Breast epithelium (tissue), 4 donors: ENCODE measurements around the gene RIPOR2. TPM values are rescaled to one million over a fixed set of nuclear protein-coding genes. Genes with fewer than 3 reads are reported as not detected.

Source experiments
- DNase-seq, 2 donors: peaks; one replicate each; pipeline ENCODE4 v3.0.0-alpha.2; 2019; ENCODE audit warnings: low spot score in 2 of 2
- H3K27ac ChIP-seq, 2 donors: fragments of 200-600 bp; sonication (generic) in 1 of 2; one replicate each; pipeline ENCODE4 v1.5.1; 2016 to 2019; ENCODE audit warnings: mild to moderate bottlenecking in 1 of 2
- H3K27me3 ChIP-seq, 2 donors: fragments of 200-600 bp; sonication (generic) in 1 of 2; one replicate each; pipeline versions ENCODE4 v1.5.1 to v1.6.0; 2017 to 2019; ENCODE audit warnings: control low read depth in 1 of 2, mild to moderate bottlenecking in 1 of 2
- H3K36me3 ChIP-seq: fragments of 200-600 bp; one replicate; pipeline ENCODE4 v1.5.1; 2019
- H3K4me1 ChIP-seq, 2 donors: fragments of 200-600 bp; sonication (generic); one replicate each; pipeline ENCODE4 v1.5.1; 2016 to 2019; ENCODE audit warnings: control low read depth in 1 of 2
- H3K4me3 ChIP-seq, 3 donors: fragments of 200-600 bp; sonication (generic); 1 replicate in 2 of 3; 2 replicates in 1 of 3; pipeline ENCODE4 v1.5.1; 2016 to 2019; ENCODE audit warnings: mild to moderate bottlenecking in 3 of 3, moderate library complexity in 2 of 3
- H3K9me3 ChIP-seq, 2 donors: fragments of 200-600 bp; sonication (generic) in 1 of 2; one replicate each; pipeline ENCODE4 v1.5.1; 2016 to 2019; ENCODE audit warnings: control low read depth in 1 of 2
- CTCF ChIP-seq, 3 donors: fragments of 450-650 bp; IDR thresholded peaks; one replicate each; pipeline ENCODE4 v1.5.1; 2016 to 2017; ENCODE audit warnings: antibody characterized with exemption in 3 of 3, mild to moderate bottlenecking in 3 of 3, moderate library complexity in 3 of 3
- POLR2A ChIP-seq: fragments of 450-650 bp; IDR thresholded peaks from one replicate; pipeline ENCODE4 v1.6.1; 2016; ENCODE audit warnings: antibody characterized with exemption, mild to moderate bottlenecking, moderate library complexity
- POLR2AphosphoS5 ChIP-seq, 3 donors: sonication (generic); formaldehyde crosslinking; IDR thresholded peaks; one replicate each; pipeline ENCODE4 v1.6.1; 2017; ENCODE audit warnings: antibody characterized with exemption in 3 of 3
- intact Hi-C: fragments of 100-400 bp; cut with DNase I; formaldehyde crosslinking; loops from one replicate; pipeline ENCODE4 v1.15.1; 2023; ENCODE audit warnings: low total_unique reads
- total RNA-seq, 3 donors: library from RNA; depleted of rRNA; stranded (reverse); fragments of >200 nt; gene quantifications; one replicate each; pipeline ENCODE4 v1.1.0, GENCODE V29; 2016

Gene RIPOR2
- total RNA-seq, 3 donors from 2014 or later = 13.8 to 70.5 (median 29.2) TPM

- Histone ChIP-seq H3K27ac (no peak within 1 kb of the TSS), H3K27me3 (no peaks in the 10 kb centered on the region), H3K9me3 (no peaks in the 10 kb centered on the region), H3K4me1 (no peaks in the 10 kb centered on the region), H3K4me3 (no peak within 1 kb of the TSS), H3K36me3 (no peaks in the 10 kb centered on the region)
- no peak for DNase-seq
- TF ChIP-seq POLR2AphosphoS5 (IDR thresholded peaks at IDR 0.05) (no peak), POLR2A (no peak)
- intact Hi-C loops = no loop called here
Observed at GRCh38 chr6:24798740-24799540, 136.8 kb downstream of the RIPOR2 start, which contains the start of gene ARMH2. ARMH2 (minus strand) TSS chr6:24798917; CDS start chr6:24798857, 60 bp downstream.

- intact Hi-C loops = no loop called here
- Histone ChIP-seq H3K4me3 (no peak overlapping the region), H3K9me3 (no peaks in the 10 kb centered on the region)
Observed at GRCh38 chr6:24797596-24798216, 138.1 kb downstream of the RIPOR2 start.

GRCh38 chr6:24796616-24797290 is 139.0 kb downstream of the RIPOR2 start:
- Histone ChIP-seq H3K27ac (no peak overlapping the region), H3K4me1 (no peaks in the 10 kb centered on the region), H3K27me3 (no peaks in the 10 kb centered on the region), H3K4me3 (no peak overlapping the region), H3K9me3 (no peaks in the 10 kb centered on the region), H3K36me3 (no peaks in the 10 kb centered on the region)
- no peak for DNase-seq
- intact Hi-C loops = no loop called here
- TF ChIP-seq POLR2AphosphoS5 (IDR thresholded peaks at IDR 0.05) (no peak), POLR2A (no peak), CTCF (IDR thresholded peaks at IDR 0.05) (no peak)

More at GRCh38 chr6:24797596-24798216, 138.1 kb downstream of the RIPOR2 start:
- Histone ChIP-seq H3K4me1 (no peaks in the 10 kb centered on the region), H3K27me3 (no peaks in the 10 kb centered on the region), H3K27ac (no peak overlapping the region), H3K36me3 (no peaks in the 10 kb centered on the region)
- TF ChIP-seq CTCF (IDR thresholded peaks at IDR 0.05) (no peak), POLR2A (no peak), POLR2AphosphoS5 (IDR thresholded peaks at IDR 0.05) (no peak)
- DNase-seq = no peak

- H3K36me3 ChIP-seq = no peaks in the 10 kb centered on the region
- DNase-seq = no peak
- no peaks in the 10 kb centered on the region for H3K4me1 ChIP-seq
- intact Hi-C loops = no loop called here
- no peak overlapping the region for H3K4me3 ChIP-seq
- no peak for TF ChIP-seq POLR2A
- TF ChIP-seq POLR2AphosphoS5 (IDR thresholded peaks at IDR 0.05) = no peak
- no peak for TF ChIP-seq CTCF (IDR thresholded peaks at IDR 0.05)
- no peaks in the 10 kb centered on the region for H3K27me3 ChIP-seq
- H3K9me3 ChIP-seq = no peaks in the 10 kb centered on the region
- H3K27ac ChIP-seq = no peak overlapping the region
Observed at GRCh38 chr6:24795106-24795505, 140.7 kb downstream of the RIPOR2 start.

- no peak overlapping the region for H3K27ac ChIP-seq
- intact Hi-C loops = no loop called here
- peaks cover 7% of the 10 kb centered on the region for H3K36me3 ChIP-seq
- H3K4me1 ChIP-seq = no peaks in the 10 kb centered on the region
- H3K9me3 ChIP-seq = no peaks in the 10 kb centered on the region
- no peak overlapping the region for H3K4me3 ChIP-seq
- no peaks in the 10 kb centered on the region for H3K27me3 ChIP-seq
- DNase-seq = no peak
- TF ChIP-seq POLR2A = no peak
- TF ChIP-seq POLR2AphosphoS5 (IDR thresholded peaks at IDR 0.05) = no peak
- no peak for TF ChIP-seq CTCF (IDR thresholded peaks at IDR 0.05)
Observed at GRCh38 chr6:24788031-24788665, 147.6 kb downstream of the RIPOR2 start.
